HepG2 (cell line): ENCODE results near the gene EPHA5.

Experiments
- EZH2 ChIP-seq: conservative IDR thresholded peaks from 2 replicates; pipeline ENCODE4 v1.6.1; 2012; ENCODE audit warnings: mild to moderate bottlenecking, low read depth, low read length, moderate library complexity
- TGIF2 ChIP-seq: IDR thresholded peaks from 2 replicates; pipeline ENCODE4 v1.6.1; 2016; ENCODE audit warnings: control low read depth, missing compliant biosample characterization
- ZNF296 ChIP-seq: sonication (generic); formaldehyde crosslinking; conservative IDR thresholded peaks from 2 replicates; pipeline ENCODE4 v1.5.0; 2020; ENCODE audit warnings: mild to moderate bottlenecking, missing genetic modification reagents
- TF ChIP-seq, protein P1 (sequence below): sonication (generic); formaldehyde crosslinking; IDR thresholded peaks from 2 replicates; pipeline ENCODE4 v1.4.0; 2020; ENCODE audit warnings: low read depth, missing genetic modification reagents

- TF ChIP-seq EZH2 (no peak), ZNF296 (CRISPR knock-in tag) (no peak), TGIF2 (CRISPR knock-in tag) (no peak)
- TF ChIP-seq, protein P1, sequence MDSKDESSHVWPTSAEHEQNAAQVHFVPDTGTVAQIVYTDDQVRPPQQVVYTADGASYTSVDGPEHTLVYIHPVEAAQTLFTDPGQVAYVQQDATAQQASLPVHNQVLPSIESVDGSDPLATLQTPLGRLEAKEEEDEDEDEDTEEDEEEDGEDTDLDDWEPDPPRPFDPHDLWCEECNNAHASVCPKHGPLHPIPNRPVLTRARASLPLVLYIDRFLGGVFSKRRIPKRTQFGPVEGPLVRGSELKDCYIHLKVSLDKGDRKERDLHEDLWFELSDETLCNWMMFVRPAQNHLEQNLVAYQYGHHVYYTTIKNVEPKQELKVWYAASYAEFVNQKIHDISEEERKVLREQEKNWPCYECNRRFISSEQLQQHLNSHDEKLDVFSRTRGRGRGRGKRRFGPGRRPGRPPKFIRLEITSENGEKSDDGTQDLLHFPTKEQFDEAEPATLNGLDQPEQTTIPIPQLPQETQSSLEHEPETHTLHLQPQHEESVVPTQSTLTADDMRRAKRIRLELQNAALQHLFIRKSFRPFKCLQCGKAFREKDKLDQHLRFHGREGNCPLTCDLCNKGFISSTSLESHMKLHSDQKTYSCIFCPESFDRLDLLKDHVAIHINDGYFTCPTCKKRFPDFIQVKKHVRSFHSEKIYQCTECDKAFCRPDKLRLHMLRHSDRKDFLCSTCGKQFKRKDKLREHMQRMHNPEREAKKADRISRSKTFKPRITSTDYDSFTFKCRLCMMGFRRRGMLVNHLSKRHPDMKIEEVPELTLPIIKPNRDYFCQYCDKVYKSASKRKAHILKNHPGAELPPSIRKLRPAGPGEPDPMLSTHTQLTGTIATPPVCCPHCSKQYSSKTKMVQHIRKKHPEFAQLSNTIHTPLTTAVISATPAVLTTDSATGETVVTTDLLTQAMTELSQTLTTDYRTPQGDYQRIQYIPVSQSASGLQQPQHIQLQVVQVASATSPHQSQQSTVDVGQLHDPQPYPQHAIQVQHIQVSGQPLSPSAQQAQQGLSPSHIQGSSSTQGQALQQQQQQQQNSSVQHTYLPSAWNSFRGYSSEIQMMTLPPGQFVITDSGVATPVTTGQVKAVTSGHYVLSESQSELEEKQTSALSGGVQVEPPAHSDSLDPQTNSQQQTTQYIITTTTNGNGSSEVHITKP, result no peak
These were observed 18.5 kb downstream of the EPHA5 start for GRCh38 chr4:65651751-65652150.
